ENCODE data around the gene CCDC171. TPM values are rescaled to one million over a fixed set of nuclear protein-coding genes. Genes with fewer than 3 reads are reported as not detected.

Gene CCDC171
- total RNA-seq, 1 donor from 2014 or later: 1.6 TPM

- no peak overlapping the region for H3K4me3 ChIP-seq (ENCODE audit: low read depth, low read length)
- DNase-seq (ENCODE audit: low read depth) (no peak), FAIRE-seq (no peak)
- no peaks in the 10 kb centered on the region for H3K36me3 ChIP-seq (ENCODE audit: control insufficient read depth, insufficient read depth, low read length)
- TF ChIP-seq CTCF (IDR thresholded peaks at IDR 0.05; ENCODE audit: insufficient read depth, low read length, severe bottlenecking): no peak
- no peaks in the 10 kb centered on the region for H3K27me3 ChIP-seq (ENCODE audit: control insufficient read depth, insufficient read depth, low read length)
These were observed 208.7 kb downstream of the CCDC171 start for GRCh38 chr9:15761551-15761950.

DNA sequence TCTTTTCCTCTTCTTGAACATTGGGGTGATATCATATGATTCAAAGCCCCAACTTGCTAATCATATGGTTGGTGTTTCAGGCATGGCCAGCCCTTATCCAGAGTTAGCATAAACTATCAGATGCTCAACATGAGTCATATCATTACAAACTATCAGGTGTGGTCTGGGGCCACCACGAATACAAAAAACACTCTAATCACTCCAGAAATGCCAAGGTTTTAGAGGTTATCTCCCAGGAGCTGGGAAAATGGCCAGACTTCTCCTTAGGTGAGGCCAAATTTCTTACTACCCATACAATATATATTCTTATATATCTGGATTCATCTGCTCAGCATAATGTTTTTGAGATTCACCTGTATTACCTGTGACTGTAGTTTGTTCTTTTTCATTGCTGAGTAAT lies 210.5 kb downstream of the CCDC171 start:
- FAIRE-seq (no peak), DNase-seq (ENCODE audit: low read depth) (no peak)
- no peaks in the 10 kb centered on the region for H3K36me3 ChIP-seq (ENCODE audit: control insufficient read depth, insufficient read depth, low read length)
- no peak overlapping the region for H3K4me3 ChIP-seq (ENCODE audit: low read depth, low read length)
- H3K27me3 ChIP-seq (ENCODE audit: control insufficient read depth, insufficient read depth, low read length): no peaks in the 10 kb centered on the region
- TF ChIP-seq CTCF (IDR thresholded peaks at IDR 0.05; ENCODE audit: insufficient read depth, low read length, severe bottlenecking): no peak

DNA sequence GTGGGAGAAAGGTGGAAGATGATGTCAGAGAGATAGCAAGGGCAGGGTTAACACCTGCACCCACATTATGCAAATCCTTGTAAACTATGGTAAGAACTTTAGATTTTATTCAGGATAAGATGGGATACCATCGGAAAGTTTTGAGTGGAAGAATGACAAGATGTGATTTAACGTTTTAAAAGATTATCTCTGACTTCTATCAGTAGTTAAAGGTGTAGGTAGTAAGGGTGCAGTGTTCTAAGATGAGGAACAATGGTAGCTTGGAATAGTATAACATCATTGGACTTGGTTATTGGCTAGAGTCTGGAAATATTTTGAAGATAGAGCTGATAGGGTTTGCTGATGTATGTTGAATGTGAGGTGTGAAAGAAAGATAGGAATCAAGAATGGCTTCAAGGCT lies 211.3 kb downstream of the CCDC171 start:
- no peak for DNase-seq (ENCODE audit: low read depth)
- no peak for TF ChIP-seq CTCF (IDR thresholded peaks at IDR 0.05; ENCODE audit: insufficient read depth, low read length, severe bottlenecking)
- no peak for FAIRE-seq
- Histone ChIP-seq H3K27me3 (ENCODE audit: control insufficient read depth, insufficient read depth, low read length) (no peaks in the 10 kb centered on the region), H3K4me3 (ENCODE audit: low read depth, low read length) (no peak overlapping the region), H3K36me3 (ENCODE audit: control insufficient read depth, insufficient read depth, low read length) (no peaks in the 10 kb centered on the region)

- Histone ChIP-seq H3K4me3 (ENCODE audit: low read depth, low read length) (no peak overlapping the region), H3K36me3 (ENCODE audit: control insufficient read depth, insufficient read depth, low read length) (no peaks in the 10 kb centered on the region), H3K27me3 (ENCODE audit: control insufficient read depth, insufficient read depth, low read length) (no peaks in the 10 kb centered on the region)
- DNase-seq (ENCODE audit: low read depth) (no peak), FAIRE-seq (no peak)
- TF ChIP-seq CTCF (IDR thresholded peaks at IDR 0.05; ENCODE audit: insufficient read depth, low read length, severe bottlenecking): no peak
These were observed 216.7 kb downstream of the CCDC171 start for GRCh38 chr9:15769547-15769946.

DNA sequence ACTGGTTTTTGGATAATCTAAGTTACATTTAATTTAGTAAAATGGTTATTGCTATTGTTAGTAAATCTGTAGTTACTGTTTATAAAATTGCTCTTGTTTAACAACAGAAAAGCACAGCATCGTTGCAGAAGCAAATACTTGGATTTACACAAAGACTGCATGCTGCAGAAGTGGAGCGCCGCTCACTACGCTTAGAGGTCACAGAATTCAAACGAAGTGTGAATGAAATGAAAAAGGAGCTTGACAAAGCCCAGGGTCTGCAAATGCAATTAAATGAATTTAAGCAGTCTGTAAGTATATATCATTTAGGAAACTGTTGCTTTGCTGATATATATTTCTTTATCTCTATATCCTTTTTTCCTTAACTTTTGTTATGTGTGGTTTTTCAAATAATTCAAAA lies 226.0 kb downstream of the CCDC171 start:
- DNase-seq (ENCODE audit: low read depth) (no peak), FAIRE-seq (no peak)
- TF ChIP-seq CTCF (IDR thresholded peaks at IDR 0.05; ENCODE audit: insufficient read depth, low read length, severe bottlenecking): no peak
- no peaks in the 10 kb centered on the region for H3K27me3 ChIP-seq (ENCODE audit: control insufficient read depth, insufficient read depth, low read length)
- no peak overlapping the region for H3K4me3 ChIP-seq (ENCODE audit: low read depth, low read length)
- no peaks in the 10 kb centered on the region for H3K36me3 ChIP-seq (ENCODE audit: control insufficient read depth, insufficient read depth, low read length)

DNA sequence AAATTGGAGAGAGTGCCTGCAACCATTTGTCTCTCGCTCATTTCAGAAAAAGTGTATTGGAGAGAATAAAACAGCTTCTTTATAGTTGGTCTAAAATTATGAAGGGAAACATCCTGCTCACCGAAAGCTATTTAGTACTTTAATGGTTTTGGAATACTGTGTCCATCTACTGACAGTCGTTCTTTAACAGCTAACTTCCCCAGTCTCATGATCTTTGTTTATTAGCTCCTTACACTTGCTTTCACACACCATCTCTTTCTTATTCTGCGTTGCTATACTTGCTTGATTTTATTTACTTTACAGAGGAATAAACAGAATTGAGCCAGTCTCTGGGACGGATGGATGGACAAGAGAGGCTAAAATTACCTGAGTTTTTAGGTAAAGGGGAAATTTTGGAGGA lies 229.3 kb downstream of the CCDC171 start:
- FAIRE-seq (no peak), DNase-seq (ENCODE audit: low read depth) (no peak)

More for the DNA sequence above, 229.3 kb downstream of the CCDC171 start:
- Histone ChIP-seq H3K27me3 (ENCODE audit: control insufficient read depth, insufficient read depth, low read length) (no peaks in the 10 kb centered on the region), H3K4me3 (ENCODE audit: low read depth, low read length) (no peak overlapping the region), H3K36me3 (ENCODE audit: control insufficient read depth, insufficient read depth, low read length) (no peaks in the 10 kb centered on the region)
- TF ChIP-seq CTCF (IDR thresholded peaks at IDR 0.05; ENCODE audit: insufficient read depth, low read length, severe bottlenecking): no peak
